H9 (cell line): ENCODE data around the gene IGF2BP3. TPM values are rescaled to one million over a fixed set of nuclear protein-coding genes. Genes with fewer than 3 reads are reported as not detected.

ENCODE experiments used
- DNase-seq: peaks from one replicate; pipeline ENCODE4 v3.0.0-alpha.2; 2017
- H2AFZ ChIP-seq: one replicate; pipeline ENCODE4 v1.6.1; 2013; ENCODE audit warnings: mild to moderate bottlenecking, low read length, control low read depth, moderate library complexity
- H2AK5ac ChIP-seq: 2 replicates; pipeline ENCODE4 v1.6.1; 2013; ENCODE audit warnings: low read length, control low read depth, mixed read lengths; ENCODE audit not compliant: insufficient read length
- H2BK120ac ChIP-seq: one replicate; pipeline ENCODE4 v1.6.1; 2013; ENCODE audit warnings: low read depth, mild to moderate bottlenecking, low read length, control low read depth, inconsistent platforms; ENCODE audit not compliant: poor library complexity, severe bottlenecking
- H2BK12ac ChIP-seq: 2 replicates; pipeline ENCODE4 v1.6.1; 2013; ENCODE audit warnings: low read length, control low read depth, mixed read lengths, low read depth; ENCODE audit not compliant: insufficient read length
- H2BK15ac ChIP-seq: 2 replicates; pipeline ENCODE4 v1.6.1; 2013; ENCODE audit warnings: low read depth, low read length, control low read depth
- H2BK20ac ChIP-seq: one replicate; pipeline ENCODE4 v1.6.1; 2013; ENCODE audit warnings: low read depth, mild to moderate bottlenecking, low read length, control low read depth, inconsistent platforms; ENCODE audit not compliant: poor library complexity, severe bottlenecking
- H2BK5ac ChIP-seq: 2 replicates; pipeline ENCODE4 v1.6.1; 2013; ENCODE audit warnings: low read length, control low read depth, mixed read lengths; ENCODE audit not compliant: insufficient read length
- H3K14ac ChIP-seq: 2 replicates; pipeline ENCODE4 v1.6.1; 2013; ENCODE audit warnings: low read length, control low read depth; ENCODE audit not compliant: insufficient read depth
- H3K18ac ChIP-seq: 2 replicates; pipeline ENCODE4 v1.6.1; 2013; ENCODE audit warnings: low read depth, mild to moderate bottlenecking, mixed read lengths, low read length, control low read depth; ENCODE audit not compliant: insufficient read length
- H3K23ac ChIP-seq: 2 replicates; pipeline ENCODE4 v1.6.1; 2013; ENCODE audit warnings: low read length, control low read depth, mixed read lengths, low read depth; ENCODE audit not compliant: insufficient read length
- H3K23me2 ChIP-seq: 2 replicates; pipeline ENCODE4 v1.6.1; 2013; ENCODE audit warnings: low read depth, mild to moderate bottlenecking, mixed read lengths, low read length, control low read depth; ENCODE audit not compliant: insufficient read length, poor library complexity, severe bottlenecking
- H3K27ac ChIP-seq: 2 replicates; pipeline ENCODE4 v1.5.1; 2013; ENCODE audit warnings: low read length, control low read depth, mixed read lengths, low read depth; ENCODE audit not compliant: insufficient read length
- H3K27me3 ChIP-seq: 2 replicates; pipeline ENCODE4 v1.6.1; 2013; ENCODE audit warnings: low read length, control low read depth, inconsistent platforms; ENCODE audit not compliant: insufficient read depth
- H3K4ac ChIP-seq: 2 replicates; pipeline ENCODE4 v1.6.1; 2013; ENCODE audit warnings: low read depth, mild to moderate bottlenecking, control low read depth, inconsistent platforms, low read length, moderate library complexity
- H3K4me1 ChIP-seq: 2 replicates; pipeline ENCODE4 v1.6.1; 2013; ENCODE audit warnings: low read length, control low read depth, inconsistent platforms; ENCODE audit not compliant: insufficient read depth
- H3K4me2 ChIP-seq: 2 replicates; pipeline ENCODE4 v1.6.1; 2013; ENCODE audit warnings: low read length, control low read depth, mixed read lengths; ENCODE audit not compliant: insufficient read length, insufficient read depth
- H3K56ac ChIP-seq: 2 replicates; pipeline ENCODE4 v1.6.1; 2013; ENCODE audit warnings: low read depth, mild to moderate bottlenecking, mixed read lengths, low read length, control low read depth; ENCODE audit not compliant: insufficient read length
- H3K79me1 ChIP-seq: 2 replicates; pipeline ENCODE4 v1.6.1; 2013; ENCODE audit warnings: low read depth, mild to moderate bottlenecking, moderate library complexity, low read length, control low read depth, inconsistent platforms; ENCODE audit not compliant: insufficient read depth, poor library complexity, severe bottlenecking
- H3K79me2 ChIP-seq: 2 replicates; pipeline ENCODE4 v1.6.1; 2013; ENCODE audit warnings: low read length, control low read depth, inconsistent platforms; ENCODE audit not compliant: insufficient read depth
- H3K9ac ChIP-seq: 2 replicates; pipeline ENCODE4 v1.6.1; 2013; ENCODE audit warnings: low read length, control low read depth, mixed read lengths; ENCODE audit not compliant: insufficient read length; ENCODE audit errors: extremely low read depth
- H3K9me3 ChIP-seq: one replicate; pipeline ENCODE4 v1.6.1; 2013; ENCODE audit warnings: low read depth, low read length, inconsistent platforms; ENCODE audit not compliant: control insufficient read depth
- H3T11ph ChIP-seq: one replicate; pipeline ENCODE4 v1.6.1; 2013; ENCODE audit warnings: mild to moderate bottlenecking, low read length, control low read depth, inconsistent platforms
- H4K20me1 ChIP-seq: one replicate; pipeline ENCODE4 v1.6.1; 2013; ENCODE audit not compliant: control insufficient read depth, insufficient read length, insufficient read depth
- H4K5ac ChIP-seq: 2 replicates; pipeline ENCODE4 v1.6.1; 2013; ENCODE audit warnings: low read depth, mild to moderate bottlenecking, mixed read lengths, low read length, control low read depth; ENCODE audit not compliant: insufficient read length
- H4K8ac ChIP-seq: replicated peaks from 2 replicates; pipeline ENCODE4 v1.6.1; 2013; ENCODE audit warnings: low read length, control low read depth, mixed read lengths, low read depth; ENCODE audit not compliant: insufficient read length
- H4K91ac ChIP-seq: 2 replicates; pipeline ENCODE4 v1.6.1; 2013; ENCODE audit warnings: low read depth, mild to moderate bottlenecking, moderate library complexity, mixed read lengths, low read length, control low read depth; ENCODE audit not compliant: insufficient read length
- H3K27ac Mint-ChIP-seq, 3 experiments: 2 replicates in 2 of 3; 3 replicates in 1 of 3; pipeline ENCODE4 v1.8.0; 2020 to 2021; ENCODE audit warnings: mixed read lengths in 3 of 3, mild to moderate bottlenecking in 1 of 3, moderate library complexity in 1 of 3
- H3K27me3 Mint-ChIP-seq: 2 replicates; pipeline ENCODE4 v1.8.0; 2021; ENCODE audit warnings: low read depth, mild to moderate bottlenecking, moderate library complexity, mixed read lengths
- H3K36me3 Mint-ChIP-seq, 3 experiments: 2 replicates in 2 of 3; 3 replicates in 1 of 3; pipeline ENCODE4 v1.8.0; 2020 to 2021; ENCODE audit warnings: low read depth in 3 of 3, mixed read lengths in 3 of 3; ENCODE audit not compliant: insufficient read depth in 1 of 3
- H3K4me1 Mint-ChIP-seq, 2 experiments: 2 replicates each; pipeline ENCODE4 v1.8.0; 2020; ENCODE audit warnings: mixed read lengths in 2 of 2
- H3K4me3 Mint-ChIP-seq, 2 experiments: 2 replicates in 1 of 2; 3 replicates in 1 of 2; pipeline ENCODE4 v1.8.0; 2020 to 2021; ENCODE audit warnings: mild to moderate bottlenecking in 2 of 2, mixed read lengths in 2 of 2, moderate library complexity in 1 of 2
- H3K9me3 Mint-ChIP-seq, 2 experiments: 2 replicates in 1 of 2; 3 replicates in 1 of 2; pipeline ENCODE4 v1.8.0; 2020; ENCODE audit warnings: mild to moderate bottlenecking in 2 of 2, mixed read lengths in 2 of 2, moderate library complexity in 1 of 2
- WGBS: extraction: QIAGEN DNeasy Blood & Tissue Kit; methylation state at CpG from one replicate; pipeline ENCODE4 v1.1.7; 2013; ENCODE audit warnings: missing lambda C conversion rate, low lambda C conversion rate, mixed read lengths; ENCODE audit not compliant: insufficient read length; ENCODE audit errors: extremely low coverage; 5-methylcytosine and 5-hydroxymethylcytosine counted together
- total RNA-seq: library from RNA; stranded (reverse); gene quantifications from 2 replicates; pipeline ENCODE4 v1.2.1, GENCODE V29; 2021
- TF ChIP-seq, protein P1 (sequence below): fragments of 200-600 bp; sonication (generic); conservative IDR thresholded peaks from 3 replicates; pipeline ENCODE4 v1.8.0; 2021; ENCODE audit warnings: antibody characterized with exemption, mild to moderate bottlenecking

Gene IGF2BP3
- total RNA-seq, 1 experiment from 2014 or later: 197 TPM

GRCh38 chr7:23431702-23432199, 38.5 kb downstream of the IGF2BP3 start:
- Mint-ChIP-seq H3K36me3 (peaks cover 0 to 8% (median 3%) of the 10 kb centered on the region in 3 experiments; a peak in 6 of 7 replicates), H3K9me3 (no peaks in the 10 kb centered on the region), H3K4me1 (peaks cover 39 to 45% of the 10 kb centered on the region in 2 experiments), H3K27me3 (no peaks in the 10 kb centered on the region), H3K4me3 (no peak overlapping the region), H3K27ac (peak overlapping the region in 1 of 3 experiments; percentile 73; a peak in 4 of 7 replicates)
- Histone ChIP-seq H2BK15ac (no peak overlapping the region), H3K56ac (no peak overlapping the region), H2BK5ac (no peak overlapping the region), H2AK5ac (no peak overlapping the region), H3K9ac (no peak overlapping the region), H4K8ac (no peak overlapping the region), H3K23ac (no peak overlapping the region), H2BK120ac (no peak overlapping the region), H3K14ac (no peak overlapping the region), H2BK20ac (no peak overlapping the region), H3T11ph (no peak overlapping the region), H3K79me2 (peaks cover 43% of the 10 kb centered on the region; the same call in 1 of the 2 replicates), H2BK12ac (no peak overlapping the region), H3K4me2 (no peak overlapping the region), H3K9me3 (no peaks in the 10 kb centered on the region), H3K79me1 (peaks cover 10% of the 10 kb centered on the region), H3K4ac (no peak overlapping the region), H3K18ac (no peak overlapping the region), H3K27ac (no peak overlapping the region), H4K91ac (no peak overlapping the region), H3K27me3 (no peaks in the 10 kb centered on the region), H3K23me2 (no peaks in the 10 kb centered on the region), H4K5ac (no peak overlapping the region), H2AFZ (no peak overlapping the region), H3K4me1 (peaks cover 4% of the 10 kb centered on the region; the same call in 1 of the 2 replicates), H4K20me1 (no peaks in the 10 kb centered on the region)
- no CpG with 5 or more reads among the region's 7 CpGs for WGBS
- TF ChIP-seq, protein P1, sequence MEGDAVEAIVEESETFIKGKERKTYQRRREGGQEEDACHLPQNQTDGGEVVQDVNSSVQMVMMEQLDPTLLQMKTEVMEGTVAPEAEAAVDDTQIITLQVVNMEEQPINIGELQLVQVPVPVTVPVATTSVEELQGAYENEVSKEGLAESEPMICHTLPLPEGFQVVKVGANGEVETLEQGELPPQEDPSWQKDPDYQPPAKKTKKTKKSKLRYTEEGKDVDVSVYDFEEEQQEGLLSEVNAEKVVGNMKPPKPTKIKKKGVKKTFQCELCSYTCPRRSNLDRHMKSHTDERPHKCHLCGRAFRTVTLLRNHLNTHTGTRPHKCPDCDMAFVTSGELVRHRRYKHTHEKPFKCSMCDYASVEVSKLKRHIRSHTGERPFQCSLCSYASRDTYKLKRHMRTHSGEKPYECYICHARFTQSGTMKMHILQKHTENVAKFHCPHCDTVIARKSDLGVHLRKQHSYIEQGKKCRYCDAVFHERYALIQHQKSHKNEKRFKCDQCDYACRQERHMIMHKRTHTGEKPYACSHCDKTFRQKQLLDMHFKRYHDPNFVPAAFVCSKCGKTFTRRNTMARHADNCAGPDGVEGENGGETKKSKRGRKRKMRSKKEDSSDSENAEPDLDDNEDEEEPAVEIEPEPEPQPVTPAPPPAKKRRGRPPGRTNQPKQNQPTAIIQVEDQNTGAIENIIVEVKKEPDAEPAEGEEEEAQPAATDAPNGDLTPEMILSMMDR: no peak
- DNase-seq: no peak
